SK-N-SH (cell line): Measurements from ENCODE around the gene FAAP24. TPM values are rescaled to one million over a fixed set of nuclear protein-coding genes. Genes with fewer than 3 reads are reported as not detected.

ENCODE experiments used
- CTCF ChIA-PET: fragments of 300-600, 350-600 bp; formaldehyde crosslinking; extraction: SDS; loops from one replicate; lab custom pipeline; 2021; lab: Yijun Ruan, JAX
- POLR2A ChIA-PET: fragments of 350-600 bp; sonication (Branson Sonifier 250); formaldehyde crosslinking; extraction: SDS; loops from one replicate; lab custom pipeline; 2020; ENCODE audit warnings: antibody characterized with exemption, inconsistent platforms; lab: Yijun Ruan, JAX
- DNase-seq: peaks from one replicate; pipeline ENCODE4 v3.0.0; 2012
- H2AFZ ChIP-seq: fragments of 200-600 bp; sonication (generic); 2 replicates; pipeline ENCODE4 v1.8.1; 2016; ENCODE audit warnings: antibody characterized with exemption, mild to moderate bottlenecking, low read depth
- H3F3A ChIP-seq: fragments of 200-600 bp; sonication (generic); replicated peaks from 2 replicates; pipeline ENCODE3; 2016; ENCODE audit warnings: antibody characterized with exemption, mild to moderate bottlenecking; ENCODE audit not compliant: insufficient read depth
- H3K27ac ChIP-seq, 2 experiments: fragments of 200-500 bp in 1 of 2; fragments of 200-600 bp in 1 of 2; sonication (Bioruptor generic) in 1 of 2; sonication (generic), shearing (Covaris generic) in 1 of 2; 2 replicates each; pipeline versions ENCODE4 v1.5.1 to v1.6.1; 2014 to 2016; ENCODE audit warnings: low read depth in 2 of 2, inconsistent platforms in 1 of 2, low read length in 1 of 2, mild to moderate bottlenecking in 1 of 2, mixed read lengths in 1 of 2
- H3K27me3 ChIP-seq: fragments of 200-600 bp; sonication (generic), shearing (Covaris generic); 2 replicates; pipeline ENCODE4 v1.6.1; 2016; ENCODE audit warnings: mixed run types; ENCODE audit not compliant: insufficient read depth
- H3K36me3 ChIP-seq, 2 experiments: fragments of 200-500 bp in 1 of 2; fragments of 200-600 bp in 1 of 2; sonication (Bioruptor generic) in 1 of 2; sonication (generic) in 1 of 2; replicated peaks in 1 of 2; 2 replicates each; pipeline versions ENCODE3 to v1.5.1; 2014 to 2016; ENCODE audit warnings: low read length in 1 of 2, mild to moderate bottlenecking in 1 of 2; ENCODE audit not compliant: insufficient read depth in 2 of 2, control insufficient read depth in 1 of 2
- H3K4me1 ChIP-seq, 2 experiments: fragments of 200-500 bp in 1 of 2; fragments of 200-600 bp in 1 of 2; sonication (Bioruptor generic) in 1 of 2; sonication (generic), shearing (Covaris generic) in 1 of 2; 2 replicates each; pipeline versions ENCODE4 v1.5.1 to v1.6.1; 2014 to 2016; ENCODE audit warnings: low read depth in 1 of 2, low read length in 1 of 2, mixed run types in 1 of 2; ENCODE audit not compliant: insufficient read depth in 2 of 2, control insufficient read depth in 1 of 2
- H3K4me2 ChIP-seq: fragments of 200-600 bp; sonication (generic), shearing (Covaris generic); 2 replicates; pipeline ENCODE4 v1.6.1; 2017; ENCODE audit warnings: mixed run types
- H3K4me3 ChIP-seq, 2 experiments: fragments of 200-500 bp in 1 of 2; fragments of 200-600 bp in 1 of 2; sonication (Bioruptor generic) in 1 of 2; sonication (generic), shearing (Covaris generic) in 1 of 2; 2 replicates each; pipeline versions ENCODE4 v1.5.1 to v1.8.1; 2014 to 2016; ENCODE audit warnings: low read depth in 2 of 2, inconsistent platforms in 1 of 2, low read length in 1 of 2, mild to moderate bottlenecking in 1 of 2, mixed read lengths in 1 of 2, moderate library complexity in 1 of 2
- H3K79me2 ChIP-seq: fragments of 200-600 bp; sonication (generic); 2 replicates; pipeline ENCODE4 v1.8.1; 2017; ENCODE audit warnings: mild to moderate bottlenecking; ENCODE audit not compliant: insufficient read depth
- H3K9ac ChIP-seq: fragments of 200-600 bp; sonication (generic); 2 replicates; pipeline ENCODE4 v1.6.1; 2017; ENCODE audit warnings: mixed run types
- H3K9me2 ChIP-seq: fragments of 200-600 bp; sonication (generic); 2 replicates; pipeline ENCODE4 v1.6.1; 2017; ENCODE audit warnings: mixed run types
- H3K9me3 ChIP-seq: fragments of 200-600 bp; sonication (generic); 2 replicates; pipeline ENCODE4 v1.6.1; 2017; ENCODE audit warnings: mixed run types, mild to moderate bottlenecking, moderate library complexity
- H4K20me1 ChIP-seq: fragments of 200-600 bp; sonication (generic); 2 replicates; pipeline ENCODE4 v1.6.1; 2017; ENCODE audit warnings: mild to moderate bottlenecking, mixed run types; ENCODE audit not compliant: insufficient read depth
- CTCF ChIP-seq: fragments of 200-600 bp; sonication (generic); IDR thresholded peaks from 2 replicates; pipeline ENCODE4 v1.6.1; 2017; ENCODE audit warnings: antibody characterized with exemption, mild to moderate bottlenecking, moderate library complexity
- EP300 ChIP-seq, 2 experiments: IDR thresholded peaks; 2 replicates each; pipeline versions ENCODE4 v1.4.0 to v1.6.1; 2012; ENCODE audit warnings: borderline replicate concordance in 1 of 2, low read depth in 1 of 2, low read length in 1 of 2
- EZH2phosphoT487 ChIP-seq: fragments of 200-600 bp; sonication (generic); IDR thresholded peaks from 2 replicates; pipeline ENCODE4 v1.6.1; 2017; ENCODE audit warnings: low read depth, mixed run types, mild to moderate bottlenecking, antibody characterized with exemption, moderate library complexity, borderline replicate concordance
- FOSL2 ChIP-seq: IDR thresholded peaks from 2 replicates; pipeline ENCODE4 v1.4.0; 2012; ENCODE audit warnings: low read depth, mild to moderate bottlenecking, moderate library complexity, borderline replicate concordance
- FOXJ3 ChIP-seq: sonication (generic); formaldehyde crosslinking; IDR thresholded peaks from 2 replicates; pipeline ENCODE4 v1.5.1; 2020; ENCODE audit warnings: mild to moderate bottlenecking, missing genetic modification reagents
- FOXM1 ChIP-seq: IDR thresholded peaks from 2 replicates; pipeline ENCODE4 v1.4.0; 2012; ENCODE audit warnings: low read depth, mild to moderate bottlenecking
- GABPA ChIP-seq: IDR thresholded peaks from 2 replicates; pipeline ENCODE4 v1.4.0; 2012; ENCODE audit warnings: low read depth, mild to moderate bottlenecking
- IRF3 ChIP-seq: fragments of 150-350 bp; IDR thresholded peaks from 2 replicates; pipeline ENCODE4 v1.6.1; 2016; ENCODE audit warnings: mild to moderate bottlenecking, low read depth, low read length
- JUND ChIP-seq: IDR thresholded peaks from 2 replicates; pipeline ENCODE4 v1.4.0; 2012
- NRF1 ChIP-seq: IDR thresholded peaks from 2 replicates; pipeline ENCODE4 v1.6.1; 2012; ENCODE audit warnings: low read depth, mild to moderate bottlenecking, low read length
- PBX3 ChIP-seq: IDR thresholded peaks from 2 replicates; pipeline ENCODE4; 2012
- RAD21 ChIP-seq: IDR thresholded peaks from 2 replicates; pipeline ENCODE4 v1.6.1; 2012; ENCODE audit warnings: mild to moderate bottlenecking, low read length
- RFX5 ChIP-seq: IDR thresholded peaks from 2 replicates; pipeline ENCODE4 v1.6.1; 2012; ENCODE audit warnings: mild to moderate bottlenecking, improper control_type of control experiment, low read length
- RXRA ChIP-seq: IDR thresholded peaks from 2 replicates; pipeline ENCODE4 v1.4.0; 2012; ENCODE audit warnings: low read depth, mild to moderate bottlenecking, borderline replicate concordance
- SMC3 ChIP-seq: IDR thresholded peaks from 2 replicates; pipeline ENCODE4 v1.6.1; 2012; ENCODE audit warnings: low read depth, low read length, improper control_type of control experiment
- USF1 ChIP-seq: IDR thresholded peaks from 2 replicates; pipeline ENCODE4 v1.4.0; 2012; ENCODE audit warnings: low read depth, borderline replicate concordance
- USF2 ChIP-seq: fragments of 150-350 bp; IDR thresholded peaks from 2 replicates; pipeline ENCODE4 v1.6.1; 2017; ENCODE audit warnings: antibody characterized with exemption, low read length, low read depth, borderline replicate concordance
- YY1 ChIP-seq: IDR thresholded peaks from 2 replicates; pipeline ENCODE4 v1.4.0; 2012; ENCODE audit warnings: low read depth, mild to moderate bottlenecking
- WGBS: methylation state at CpG from one replicate; pipeline ENCODE4 v1.1.6; 2017; ENCODE audit warnings: low lambda C conversion rate; 5-methylcytosine and 5-hydroxymethylcytosine counted together
- polyA plus RNA-seq, 3 experiments: library from polyadenylated mRNA; depleted of rRNA; stranded (reverse); fragments of >200 nt; gene quantifications; 2 replicates each; pipeline ENCODE4 v1.2.3, GENCODE V29; 2012

Gene FAAP24
- polyA plus RNA-seq, 1 of the 3 experiments (the other 2 are of a cell fraction): 3.3 TPM

- H3K9ac ChIP-seq: no peak overlapping the region
- H3K27me3 ChIP-seq: no peaks in the 10 kb centered on the region
- peaks cover 18 to 36% of the 10 kb centered on the region in 2 experiments for H3K36me3 ChIP-seq
- H3K79me2 ChIP-seq: no peaks in the 10 kb centered on the region
- no peaks in the 10 kb centered on the region for H3K4me1 ChIP-seq
- no peak overlapping the region for H3K4me2 ChIP-seq
- TF ChIP-seq PBX3: no peak
- no peak for TF ChIP-seq YY1
- no peak for TF ChIP-seq RXRA
- no peak for TF ChIP-seq USF1
- no peak for TF ChIP-seq NRF1
- no peak for TF ChIP-seq RAD21
- TF ChIP-seq FOSL2: no peak
- no peak for TF ChIP-seq RFX5
- TF ChIP-seq SMC3: no peak
- no peak for TF ChIP-seq EP300 (IDR thresholded peaks at IDR 0.05; ENCODE audit: borderline replicate concordance in 1 of 2, low read depth in 1 of 2, low read length in 1 of 2)
- TF ChIP-seq GABPA: no peak
- no peak for TF ChIP-seq CTCF
- TF ChIP-seq EZH2phosphoT487: no peak
- no peak for TF ChIP-seq USF2
- TF ChIP-seq JUND: no peak
- no peak for TF ChIP-seq FOXM1
- no peak for TF ChIP-seq FOXJ3 (CRISPR knock-in tag)
- TF ChIP-seq IRF3: no peak
- H3K9me2 ChIP-seq: no peaks in the 10 kb centered on the region
- WGBS: 75% methylated on average over 2 of the region's 2 CpGs
- no peak overlapping the region for H3K4me3 ChIP-seq
- H3K9me3 ChIP-seq: no peaks in the 10 kb centered on the region
- ChIA-PET POLR2A (no interaction called here), CTCF (interaction anchor here (0.6 to 0.8 kb wide), 2 partner anchors 14 to 123 kb away, joined by 3 to 4 read pairs; no protein-coding TSS in a partner anchor)
- DNase-seq: no peak
- no peak overlapping the region for H2AFZ ChIP-seq
- H4K20me1 ChIP-seq: no peaks in the 10 kb centered on the region
- no peak overlapping the region for H3K27ac ChIP-seq
- peaks cover 2% of the 10 kb centered on the region for H3F3A ChIP-seq
These were observed 43.2 kb upstream of the FAAP24 start for GRCh38 chr19:32928806-32929205.
